ENCODE measurements around the gene MAN1C1.

MAN1C1 gene

DNA sequence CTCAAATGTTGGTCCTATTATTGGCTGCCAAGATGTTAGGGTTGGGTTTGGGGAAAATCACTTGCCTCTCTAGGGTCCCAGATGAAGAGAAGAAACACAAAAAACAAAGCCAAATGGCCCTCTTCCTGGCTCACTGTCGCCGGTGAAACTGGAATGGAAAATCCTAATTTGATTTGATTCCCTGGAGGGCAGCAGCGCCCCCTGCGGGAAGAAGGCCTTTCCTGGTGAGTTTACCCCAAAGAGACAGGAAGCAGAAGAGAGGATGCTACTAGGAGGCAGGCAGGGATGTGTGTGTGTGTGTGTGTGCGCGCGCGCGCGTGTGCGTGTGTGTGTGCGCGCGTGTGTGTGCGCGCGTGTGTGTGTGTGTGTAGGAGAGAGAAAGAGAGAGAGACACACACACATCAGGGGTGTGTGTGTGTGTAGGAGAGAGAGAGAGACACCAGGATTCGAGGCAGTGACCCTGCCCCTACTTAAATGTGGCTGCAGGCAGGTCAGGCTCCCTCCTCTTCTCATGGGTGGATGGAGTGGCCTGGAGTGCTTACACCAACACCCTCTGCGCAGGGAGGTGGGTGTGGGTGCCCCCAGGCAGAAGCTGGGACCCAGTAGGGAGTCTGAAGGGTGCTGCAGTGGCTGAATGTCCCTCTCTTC lies 180.3 kb downstream of the MAN1C1 start:
- peak; percentile 73 for TF ChIP-seq CTCF (IDR thresholded peaks at IDR 0.05)
- DNase-seq (ENCODE audit: low spot score), result no peak
- Histone ChIP-seq H3K4me3 (no peak overlapping the region), H3K27ac (no peak overlapping the region)

GRCh38 chr1:25797939-25798338 lies 181.3 kb downstream of the MAN1C1 start:
- Histone ChIP-seq H3K27ac (no peak overlapping the region), H3K4me3 (no peak overlapping the region)
- no peak for DNase-seq (ENCODE audit: low spot score)
- no peak for TF ChIP-seq CTCF (IDR thresholded peaks at IDR 0.05)

GRCh38 chr1:25798666-25799351 lies 182.2 kb downstream of the MAN1C1 start:
- TF ChIP-seq CTCF (IDR thresholded peaks at IDR 0.05), result no peak
- DNase-seq (ENCODE audit: low spot score), result no peak
- H3K27ac ChIP-seq, result peak overlapping the region; percentile 76 to 95
- H3K4me3 ChIP-seq, result no peak overlapping the region

GRCh38 chr1:25799352-25799934 lies 182.9 kb downstream of the MAN1C1 start:
- H3K27ac ChIP-seq, result peak overlapping the region; percentile 76 to 95
- no peak for TF ChIP-seq CTCF (IDR thresholded peaks at IDR 0.05)
- peak overlapping the region; percentile 88 for H3K4me3 ChIP-seq
- no peak for DNase-seq (ENCODE audit: low spot score)

DNA sequence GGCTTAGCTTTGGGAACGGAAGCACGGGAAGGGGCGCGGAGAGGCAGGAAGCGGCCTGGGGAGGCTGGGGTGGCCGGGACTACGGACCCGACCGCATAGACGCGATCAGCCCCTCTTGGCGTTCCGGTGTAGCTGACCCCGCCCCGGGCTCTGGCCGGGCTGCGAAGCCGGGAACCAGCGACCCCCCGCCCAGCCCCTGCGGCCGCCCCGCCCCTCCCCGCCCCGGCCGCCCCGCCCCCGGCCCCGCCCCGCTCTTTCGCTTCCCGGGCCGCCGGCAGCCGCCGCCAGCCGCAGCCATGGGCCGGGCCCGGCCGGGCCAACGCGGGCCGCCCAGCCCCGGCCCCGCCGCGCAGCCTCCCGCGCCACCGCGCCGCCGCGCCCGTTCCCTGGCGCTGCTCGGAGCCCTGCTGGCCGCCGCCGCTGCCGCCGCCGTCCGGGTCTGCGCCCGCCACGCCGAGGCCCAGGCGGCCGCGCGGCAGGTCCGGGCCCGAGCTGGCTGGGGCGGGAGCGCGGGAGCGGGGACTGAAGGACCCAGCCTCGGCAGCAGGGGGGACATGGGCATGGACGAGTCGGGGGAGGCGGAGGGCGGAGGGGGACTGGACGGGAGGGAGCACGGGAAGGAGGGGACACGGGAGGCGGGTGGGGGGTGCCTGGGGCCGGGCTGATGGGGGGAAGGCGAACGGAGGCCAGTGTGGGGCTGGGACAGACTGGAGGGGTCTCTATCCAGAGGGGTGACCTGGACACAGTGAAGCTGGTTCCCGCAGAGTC lies 183.5 kb downstream of the MAN1C1 start, which contains the start of gene SELENON:
TSS of gene SELENON (plus strand) at position 259 of the 768 bp plus-strand sequence. CDS start at position 297, 38 bp downstream.
- H3K27ac ChIP-seq, result peak within 1 kb of the TSS; percentile 81 to 95
- H3K4me3 ChIP-seq, result peak within 1 kb of the TSS; percentile 88
- DNase-seq (ENCODE audit: low spot score), result no peak
- no peak for TF ChIP-seq CTCF (IDR thresholded peaks at IDR 0.05)

- TF ChIP-seq CTCF (IDR thresholded peaks at IDR 0.05), result no peak
- peak overlapping the region; percentile 88 for H3K4me3 ChIP-seq
- H3K27ac ChIP-seq, result peak overlapping the region; percentile 81 to 95
- DNase-seq (ENCODE audit: low spot score), result no peak
Measured at GRCh38 chr1:25800703-25801377, 184.2 kb downstream of the MAN1C1 start.

All from coronary artery (tissue), 2 donors.